Measurements from ENCODE around the gene HABP4.

HABP4 gene

DNA sequence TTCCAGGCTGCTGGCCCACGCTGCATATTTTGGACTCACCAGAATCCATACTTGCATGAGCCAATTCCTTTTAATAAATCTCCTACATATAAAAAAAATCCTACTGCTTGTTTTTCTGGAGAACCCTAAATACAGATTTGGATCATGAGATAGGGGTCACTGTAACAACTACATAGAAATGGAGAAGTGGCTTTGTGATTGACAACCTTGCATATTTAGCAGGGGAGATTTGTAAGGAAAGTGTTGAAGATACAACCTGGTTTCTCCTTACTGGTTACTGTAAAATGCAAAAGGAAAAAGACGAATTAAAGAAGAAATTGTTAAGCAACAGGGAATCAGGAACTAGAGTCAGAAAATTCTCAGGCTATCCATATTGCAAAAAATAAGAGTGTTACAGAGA is 74.8 kb downstream of the HABP4 start:
- DNase-seq, result no peak

- no peak for DNase-seq
Observed at GRCh38 chr9:96532173-96532572, 82.2 kb downstream of the HABP4 start.

DNA sequence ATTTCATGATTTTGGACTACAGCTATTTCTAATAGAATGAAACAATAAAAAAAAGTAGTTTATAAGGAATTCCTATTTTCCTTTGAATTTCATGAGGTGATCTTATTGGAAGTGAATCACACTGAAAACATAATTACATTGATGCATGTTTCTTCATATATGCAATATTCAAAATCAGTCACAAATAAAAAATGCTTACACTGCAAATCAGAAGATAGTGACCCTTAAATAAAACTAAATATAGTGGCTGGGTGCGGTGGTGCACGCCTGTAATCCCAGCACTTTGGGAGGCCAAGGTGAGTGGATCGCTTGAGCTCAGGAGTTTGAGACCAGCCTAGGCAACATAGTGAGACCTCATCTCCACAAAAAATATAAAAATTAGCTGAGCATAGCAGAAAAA is 90.1 kb downstream of the HABP4 start:
- no peak for DNase-seq

Data from activated T-cell treated with anti-CD3 and anti-CD28 coated beads, Interleukin-2, amount 50 U/mL, for 1 hour (primary cell).